CD4-positive, alpha-beta T cell treated with Interleukin-4 for 4 hours (primary cell): ENCODE results near the gene CD44.

ENCODE experiments used
- DNase-seq: peaks from one replicate; pipeline ENCODE4 v3.0.0-alpha.2; 2020

Gene CD44

DNA sequence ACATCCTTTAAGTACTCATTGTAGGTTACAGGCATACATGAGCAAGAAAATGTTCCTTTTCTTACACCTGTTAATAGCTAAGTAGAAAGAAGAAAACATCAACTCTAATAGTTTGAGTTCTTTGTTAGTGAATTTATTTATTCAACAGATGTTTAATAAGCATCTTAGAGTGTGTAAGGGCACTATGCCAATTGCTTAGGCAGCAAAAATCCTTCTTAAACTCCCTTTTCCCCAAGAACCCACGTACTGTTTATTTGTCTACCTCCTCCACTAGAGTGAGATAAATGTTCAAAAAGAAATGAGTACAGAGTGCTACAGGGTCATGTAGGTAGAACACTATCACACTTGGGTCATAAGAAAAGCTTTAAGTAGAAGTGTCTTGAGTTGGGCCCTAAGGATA lies 131.4 kb downstream of the CD44 start:
- no peak for DNase-seq

DNA sequence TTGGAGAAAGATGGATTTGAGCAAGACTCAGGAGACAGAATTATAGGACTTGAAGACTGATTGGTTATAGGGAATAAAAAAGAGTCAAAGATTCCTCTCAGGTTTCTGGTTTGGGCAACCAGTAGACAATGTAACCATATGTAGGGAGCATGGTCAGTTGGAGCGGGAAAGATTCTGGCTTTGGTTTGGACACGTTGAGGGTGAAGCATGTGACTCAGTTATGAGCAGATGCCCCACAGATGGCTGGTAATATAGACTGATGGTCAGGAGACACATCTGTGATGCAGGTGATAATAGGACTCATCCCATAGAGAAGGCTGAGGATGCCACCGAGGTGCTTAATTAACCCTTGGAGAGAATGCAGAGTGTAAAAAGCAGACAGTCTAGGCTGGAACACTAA lies 132.1 kb downstream of the CD44 start:
- no peak for DNase-seq

DNA sequence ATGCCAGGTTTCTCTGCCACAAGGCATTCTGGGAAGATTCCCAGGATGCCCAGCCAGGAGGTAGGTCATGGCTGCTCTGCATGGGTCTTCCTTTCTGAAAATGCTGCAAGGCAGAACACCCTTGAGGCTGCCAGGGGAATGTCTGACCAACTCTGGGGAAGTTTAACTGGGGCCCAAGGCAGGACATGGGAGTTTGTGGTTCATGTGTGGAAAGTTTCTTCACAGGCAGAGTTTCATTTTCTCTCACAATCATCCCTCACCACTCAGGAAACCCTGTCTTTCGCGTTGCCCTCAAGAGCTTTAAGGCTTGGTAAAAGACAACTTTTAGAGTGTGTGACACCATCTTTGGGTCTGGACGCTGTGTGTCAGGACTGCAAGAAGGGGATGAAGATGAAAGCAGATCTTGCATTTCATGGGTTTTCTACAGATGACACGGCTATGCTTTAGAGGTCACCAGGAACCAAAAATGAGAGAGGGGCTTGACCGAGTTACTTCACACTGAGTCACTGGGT lies 133.5 kb downstream of the CD44 start:
- peak; percentile 70 for DNase-seq

DNA sequence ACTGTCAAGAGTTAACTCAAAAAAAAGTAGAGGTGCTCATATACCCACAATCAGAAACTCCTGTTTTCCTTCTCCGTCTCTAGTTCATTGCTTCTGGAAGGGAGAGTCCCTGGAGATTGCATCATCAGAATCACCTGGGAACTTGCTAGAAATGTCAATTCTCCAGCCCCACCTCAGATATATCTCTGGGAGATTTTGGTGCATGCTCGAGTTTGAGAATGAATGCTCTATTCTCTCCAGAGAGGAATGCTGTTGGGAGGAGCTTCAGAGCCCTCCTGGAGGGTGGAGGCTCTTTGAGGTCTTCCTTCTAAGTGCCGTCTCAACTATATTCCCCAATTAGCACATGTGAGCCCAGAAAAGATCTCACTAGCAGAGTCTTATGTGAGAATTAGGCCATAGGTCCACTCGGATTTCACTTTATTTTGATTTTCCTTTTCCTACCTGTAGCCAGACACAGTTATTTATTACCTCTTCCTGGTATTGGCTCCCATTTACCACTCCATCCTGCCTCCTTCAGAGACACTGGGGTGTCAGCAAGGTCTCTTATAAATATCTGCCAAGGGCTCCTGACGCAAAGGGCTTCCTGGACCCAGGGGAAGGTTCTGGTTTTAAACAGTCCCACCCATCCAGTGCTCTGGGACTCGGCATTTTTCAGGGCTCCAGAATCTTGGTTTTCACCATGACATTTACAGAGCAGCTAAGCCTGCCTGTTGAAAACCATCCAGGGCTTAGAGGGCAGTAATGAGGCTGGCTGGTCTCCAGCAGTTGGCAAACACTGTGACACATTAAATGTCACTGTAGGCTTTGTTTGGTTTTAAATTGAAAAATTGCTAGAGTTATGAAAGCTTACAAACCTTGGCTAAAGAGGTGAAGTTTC lies 136.2 kb downstream of the CD44 start:
- no peak for DNase-seq

DNA sequence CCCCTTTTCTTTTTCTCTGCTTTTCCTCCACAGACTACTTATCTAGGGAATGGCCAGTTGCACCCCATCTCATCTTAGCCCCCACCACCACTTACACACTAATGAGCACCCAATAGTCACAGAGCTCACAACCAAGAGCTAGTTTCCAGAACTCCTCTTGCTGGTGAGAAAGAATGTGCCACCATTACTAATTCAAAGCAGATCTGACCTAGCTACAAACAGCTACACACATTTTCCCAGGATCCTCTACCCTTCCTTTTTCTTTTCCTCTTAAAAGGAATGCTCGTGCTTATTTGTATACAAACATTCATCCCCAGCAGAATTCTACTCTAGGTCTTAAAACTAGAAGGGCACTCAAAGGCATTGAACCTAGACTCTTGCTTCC lies 136.8 kb downstream of the CD44 start:
- no peak for DNase-seq

DNA sequence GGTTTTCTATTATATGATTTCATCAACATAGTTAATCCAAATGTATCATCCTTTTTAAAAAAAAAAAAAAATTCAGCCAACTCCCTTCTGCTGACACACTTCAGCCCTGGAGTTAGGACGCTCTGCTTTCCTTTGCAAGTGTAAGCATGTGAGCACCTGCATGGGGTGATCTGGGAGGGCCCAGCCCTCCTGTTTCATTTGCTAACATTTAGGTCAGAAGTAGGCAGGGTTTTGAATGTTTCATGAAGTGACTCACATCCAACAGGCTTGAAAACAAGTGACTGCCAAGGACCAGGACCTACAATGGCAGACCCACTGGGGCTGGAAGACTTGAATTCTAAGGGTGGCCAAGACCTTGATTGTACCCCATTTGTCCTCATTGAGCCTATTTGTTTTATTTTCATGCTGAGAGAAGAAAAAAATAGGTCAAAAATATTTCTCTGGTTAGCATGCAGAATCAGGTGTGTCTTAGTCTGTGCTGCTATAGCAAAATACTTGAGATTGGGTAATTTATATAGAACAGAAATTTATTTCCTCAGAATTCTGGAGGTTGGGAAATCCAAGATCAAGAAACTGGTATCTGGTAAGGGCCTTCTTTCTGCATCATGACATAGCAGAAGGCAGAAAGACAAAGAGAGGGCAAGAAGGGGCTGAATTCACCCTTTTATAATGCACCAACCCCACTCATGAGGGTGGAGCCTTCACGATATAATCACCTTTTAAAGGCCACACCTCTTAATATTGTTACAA lies 137.6 kb downstream of the CD44 start:
- DNase-seq, result peak; percentile 32

DNA sequence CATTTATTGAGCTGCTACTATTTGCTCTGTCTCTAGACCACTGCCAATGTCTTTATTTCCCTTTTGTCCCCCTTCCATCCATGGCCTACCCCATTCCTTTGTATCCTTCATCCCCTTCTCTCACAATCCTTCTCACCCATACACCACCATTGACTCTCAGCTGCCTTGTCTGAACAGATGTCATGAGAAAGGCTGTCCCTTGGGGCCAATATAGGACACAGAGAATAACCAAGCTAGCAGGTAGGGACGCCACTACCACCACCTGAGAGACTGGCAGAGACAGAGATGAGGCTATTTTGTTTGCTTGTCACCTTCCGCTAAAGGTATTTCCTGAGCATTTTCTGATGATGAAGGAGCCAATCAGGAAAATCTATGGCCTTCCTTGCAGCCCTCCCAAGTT lies 138.9 kb downstream of the CD44 start:
- no peak for DNase-seq

DNA sequence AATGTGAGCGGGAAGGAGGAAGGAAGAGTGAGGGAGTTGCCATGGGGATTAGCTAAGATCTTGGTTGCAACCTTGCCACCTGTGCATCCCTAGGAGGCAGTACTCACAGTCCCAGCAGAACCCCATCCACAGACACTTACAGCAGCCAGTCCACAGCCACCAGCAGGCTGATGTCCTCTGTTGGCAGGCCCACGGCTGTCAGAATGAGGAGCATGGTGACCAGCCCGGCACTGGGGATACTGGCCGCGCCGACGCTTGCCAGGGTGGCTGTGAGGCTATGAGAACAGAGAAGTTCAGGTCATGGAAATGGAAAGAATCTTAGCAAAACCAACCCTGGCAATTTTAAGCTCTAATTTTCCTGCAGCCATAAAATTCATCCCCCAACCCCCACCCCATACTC lies 141.8 kb downstream of the CD44 start:
- DNase-seq, result no peak

- DNase-seq, result no peak
Observed at GRCh38 chr11:35281169-35281688, 142.3 kb downstream of the CD44 start.
